ENCODE measurements around the gene DCLK2.

DNA sequence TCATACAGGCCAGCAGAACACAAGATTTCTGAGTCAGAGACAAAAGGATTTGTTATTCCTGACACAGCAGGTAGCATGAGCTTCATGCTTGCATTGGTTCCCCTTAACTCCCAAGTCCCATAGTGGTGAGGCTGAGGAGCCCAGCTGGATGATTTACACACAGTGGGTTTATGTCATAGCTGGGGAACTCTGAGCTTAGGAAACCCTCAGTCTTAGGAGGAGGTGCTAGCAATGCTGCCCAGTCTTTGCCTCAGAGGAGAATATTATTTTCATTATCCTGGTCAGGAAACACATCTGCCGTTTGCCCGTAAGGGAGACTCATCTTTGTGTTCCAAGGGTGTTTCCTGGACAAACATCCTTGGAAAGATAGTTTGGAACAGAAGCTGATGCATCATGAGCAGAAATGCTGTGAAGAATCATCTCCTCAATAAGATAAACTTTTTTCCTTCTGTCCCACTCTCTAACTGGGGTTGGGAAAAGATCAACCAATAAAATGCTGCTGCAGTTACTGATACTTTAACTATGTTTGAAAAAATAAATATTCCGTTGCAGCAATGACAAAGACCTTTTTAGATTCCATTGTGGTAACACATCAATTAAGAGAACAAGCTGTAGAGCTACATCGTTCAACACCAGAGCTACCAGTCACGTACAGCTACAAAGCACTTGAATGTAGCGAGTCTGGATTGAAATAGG is 146.8 kb downstream of the DCLK2 start:
- no peak for TF ChIP-seq CTCF (IDR thresholded peaks at IDR 0.05)
- TF ChIP-seq POLR2A (IDR thresholded peaks at IDR 0.05), result no peak
